Neural progenitor cell (in vitro differentiated cells): ENCODE results near the gene PITPNM3. TPM values are rescaled to one million over a fixed set of nuclear protein-coding genes. Genes with fewer than 3 reads are reported as not detected.

ENCODE experiments used
- DNase-seq: peaks from one replicate; pipeline ENCODE4 v3.0.0-alpha.2; 2016; ENCODE audit warnings: low spot score
- H2AFZ ChIP-seq: fragments of 200-600 bp; sonication (generic); replicated peaks from 2 replicates; pipeline ENCODE4 v1.6.1; 2016; ENCODE audit warnings: antibody characterized with exemption
- H3F3A ChIP-seq: fragments of 200-600 bp; sonication (generic); 2 replicates; pipeline ENCODE4 v1.6.1; 2016; ENCODE audit warnings: antibody characterized with exemption, low read depth
- H3K27ac ChIP-seq: fragments of 200-600 bp; sonication (generic); 2 replicates; pipeline ENCODE4 v1.5.1; 2016; ENCODE audit warnings: mild to moderate bottlenecking
- H3K27me3 ChIP-seq: fragments of 200-600 bp; sonication (generic); 2 replicates; pipeline ENCODE4 v1.6.1; 2016; ENCODE audit warnings: mild to moderate bottlenecking, moderate library complexity
- H3K36me3 ChIP-seq: fragments of 200-600 bp; sonication (generic); 2 replicates; pipeline ENCODE4 v1.5.1; 2016
- H3K4me1 ChIP-seq: fragments of 200-600 bp; sonication (generic); 2 replicates; pipeline ENCODE4 v1.6.1; 2016; ENCODE audit warnings: mixed run types
- H3K4me2 ChIP-seq: fragments of 200-600 bp; sonication (generic); 2 replicates; pipeline ENCODE4 v1.6.1; 2016
- H3K4me3 ChIP-seq: fragments of 200-600 bp; sonication (generic); 2 replicates; pipeline ENCODE4 v1.5.1; 2016
- H3K79me2 ChIP-seq: fragments of 200-600 bp; sonication (generic); 2 replicates; pipeline ENCODE4 v1.6.1; 2016; ENCODE audit warnings: low read depth
- H3K9ac ChIP-seq: fragments of 200-600 bp; sonication (generic); 2 replicates; pipeline ENCODE4 v1.6.1; 2016
- H3K9me3 ChIP-seq: fragments of 200-600 bp; sonication (generic); 2 replicates; pipeline ENCODE4 v1.5.1; 2016; ENCODE audit warnings: low read depth
- H4K20me1 ChIP-seq: fragments of 200-600 bp; sonication (generic); 2 replicates; pipeline ENCODE4 v1.6.1; 2016; ENCODE audit warnings: low read depth
- H3K27ac Mint-ChIP-seq: 3 replicates; pipeline ENCODE4 v1.8.0; 2021; ENCODE audit warnings: mixed read lengths
- H3K27me3 Mint-ChIP-seq: 2 replicates; pipeline ENCODE4 v1.8.0; 2022; ENCODE audit warnings: low read depth, mild to moderate bottlenecking, inconsistent platforms, moderate library complexity, mixed read lengths; ENCODE audit not compliant: insufficient read depth
- H3K36me3 Mint-ChIP-seq: 3 replicates; pipeline ENCODE4 v1.8.0; 2021; ENCODE audit warnings: mixed read lengths
- H3K4me1 Mint-ChIP-seq: 3 replicates; pipeline ENCODE4 v1.8.0; 2021; ENCODE audit warnings: mixed read lengths
- H3K4me3 Mint-ChIP-seq: 3 replicates; pipeline ENCODE4 v1.8.0; 2021; ENCODE audit warnings: mild to moderate bottlenecking, moderate library complexity, mixed read lengths
- H3K9me3 Mint-ChIP-seq: 3 replicates; pipeline ENCODE4 v1.8.0; 2020; ENCODE audit warnings: mixed read lengths
- CTCF ChIP-seq: fragments of 200-600 bp; sonication (generic); IDR thresholded peaks from 2 replicates; pipeline ENCODE4 v1.5.1; 2017; ENCODE audit warnings: antibody characterized with exemption, mild to moderate bottlenecking
- EZH2 ChIP-seq: fragments of 200-600 bp; sonication (generic); IDR thresholded peaks from 2 replicates; pipeline ENCODE4 v1.6.1; 2017; ENCODE audit warnings: antibody characterized with exemption, mild to moderate bottlenecking, moderate library complexity
- EZH2phosphoT487 ChIP-seq: fragments of 200-600 bp; sonication (generic); IDR thresholded peaks from 2 replicates; pipeline ENCODE4 v1.6.1; 2017; ENCODE audit warnings: antibody characterized with exemption
- total RNA-seq: library from RNA; depleted of rRNA; stranded (reverse); fragments of >200 nt; gene quantifications from 2 replicates; pipeline ENCODE4 v1.2.3, GENCODE V29; 2015; ENCODE audit warnings: low replicate concordance

Gene PITPNM3
- total RNA-seq, 1 donor from 2014 or later = 2.8 TPM

DNA sequence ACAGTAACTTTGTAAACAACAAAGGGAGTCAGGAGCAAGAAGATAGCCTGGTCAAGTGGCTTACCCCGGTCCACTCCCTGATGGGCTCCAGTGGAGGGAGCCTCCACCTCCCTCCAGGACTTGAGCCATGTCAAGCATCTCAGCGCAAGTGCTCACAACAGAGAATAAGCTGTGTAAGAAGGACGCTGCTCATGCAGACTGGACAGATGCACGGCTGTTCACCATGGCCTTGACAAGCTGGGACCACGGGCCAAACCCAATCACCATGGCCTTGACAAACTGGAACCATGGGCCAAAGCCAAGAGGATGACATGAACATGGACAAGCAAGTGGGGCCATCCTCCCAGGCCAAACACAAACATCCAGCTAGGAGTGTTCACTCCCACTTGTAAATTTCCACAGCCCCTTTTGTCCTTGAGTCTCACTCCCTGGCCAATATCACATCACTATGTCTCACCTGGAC, 3.4 kb upstream of the PITPNM3 start:
- peaks cover 12% of the 10 kb centered on the region for H3K4me1 ChIP-seq
- H3K79me2 ChIP-seq = no peaks in the 10 kb centered on the region
- H3K4me2 ChIP-seq = no peak overlapping the region
- Mint-ChIP-seq H3K4me1 (peaks cover 17% of the 10 kb centered on the region), H3K36me3 (peaks cover 3% of the 10 kb centered on the region), H3K27ac (no peak overlapping the region), H3K9me3 (no peaks in the 10 kb centered on the region), H3K4me3 (no peak overlapping the region), H3K27me3 (peaks cover 31% of the 10 kb centered on the region)
- H3K27me3 ChIP-seq = peaks cover 40% of the 10 kb centered on the region
- DNase-seq = no peak
- no peaks in the 10 kb centered on the region for H3K36me3 ChIP-seq
- no peak overlapping the region for H3K4me3 ChIP-seq
- H2AFZ ChIP-seq = no peak overlapping the region
- H4K20me1 ChIP-seq = no peaks in the 10 kb centered on the region
- TF ChIP-seq CTCF (no peak), EZH2 (no peak), EZH2phosphoT487 (no peak)
- H3K27ac ChIP-seq = no peak overlapping the region
- no peak overlapping the region for H3K9ac ChIP-seq
- H3K9me3 ChIP-seq = no peaks in the 10 kb centered on the region
- H3F3A ChIP-seq = peaks cover 9% of the 10 kb centered on the region

DNA sequence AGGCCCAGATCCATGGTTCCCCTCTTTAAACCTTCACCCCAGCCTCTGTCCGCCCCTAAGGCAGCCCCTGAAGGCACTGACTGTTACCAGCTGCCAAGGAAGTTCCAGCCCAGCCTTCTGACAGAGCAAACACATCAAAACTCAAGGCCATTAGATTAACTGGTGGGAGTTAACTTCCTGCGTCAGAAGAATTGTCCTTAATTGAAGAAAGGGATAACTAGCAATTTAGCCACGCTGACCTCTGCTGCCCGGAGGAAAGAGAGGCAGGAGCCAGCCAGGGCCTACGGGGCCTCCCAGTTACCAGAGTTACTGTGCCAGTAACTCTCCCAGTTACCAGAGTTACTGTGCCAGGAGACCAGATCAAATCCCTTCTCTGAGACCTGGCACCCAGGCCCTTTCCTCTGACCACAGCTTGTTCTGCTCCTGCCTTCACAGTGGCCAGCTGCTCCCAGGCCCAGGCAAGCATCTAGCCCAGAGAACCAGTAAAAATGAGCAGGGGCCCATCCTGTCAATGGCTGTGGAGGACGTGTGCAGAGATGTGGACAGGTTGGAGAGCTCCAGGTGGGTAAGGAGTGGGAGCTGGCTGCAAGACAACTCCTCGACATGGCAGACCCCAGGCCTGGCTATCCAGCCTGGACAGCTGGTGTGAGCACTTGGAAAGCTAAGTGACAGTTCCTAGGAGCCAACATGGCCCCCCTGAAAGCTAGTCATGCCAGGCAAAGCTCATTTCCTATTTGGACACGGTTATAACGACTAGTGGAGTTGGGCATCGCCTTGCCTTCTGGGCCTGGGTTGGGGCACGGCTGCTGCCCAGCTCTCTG, 2.8 kb upstream of the PITPNM3 start:
- Mint-ChIP-seq H3K9me3 (no peaks in the 10 kb centered on the region), H3K4me1 (peaks cover 23% of the 10 kb centered on the region), H3K27ac (no peak overlapping the region), H3K36me3 (no peaks in the 10 kb centered on the region), H3K27me3 (peaks cover 36% of the 10 kb centered on the region), H3K4me3 (no peak overlapping the region)
- peaks cover 16% of the 10 kb centered on the region for H3F3A ChIP-seq
- H3K4me3 ChIP-seq = no peak overlapping the region
- no peak overlapping the region for H3K4me2 ChIP-seq
- no peak overlapping the region for H3K9ac ChIP-seq
- no peaks in the 10 kb centered on the region for H4K20me1 ChIP-seq
- no peak overlapping the region for H3K27ac ChIP-seq
- no peak for DNase-seq
- no peak for TF ChIP-seq CTCF
- no peak for TF ChIP-seq EZH2
- TF ChIP-seq EZH2phosphoT487 = no peak
- H3K27me3 ChIP-seq = peaks cover 46% of the 10 kb centered on the region
- H2AFZ ChIP-seq = no peak overlapping the region
- H3K9me3 ChIP-seq = no peaks in the 10 kb centered on the region
- H3K79me2 ChIP-seq = no peaks in the 10 kb centered on the region
- no peaks in the 10 kb centered on the region for H3K36me3 ChIP-seq
- peaks cover 14% of the 10 kb centered on the region for H3K4me1 ChIP-seq

DNA sequence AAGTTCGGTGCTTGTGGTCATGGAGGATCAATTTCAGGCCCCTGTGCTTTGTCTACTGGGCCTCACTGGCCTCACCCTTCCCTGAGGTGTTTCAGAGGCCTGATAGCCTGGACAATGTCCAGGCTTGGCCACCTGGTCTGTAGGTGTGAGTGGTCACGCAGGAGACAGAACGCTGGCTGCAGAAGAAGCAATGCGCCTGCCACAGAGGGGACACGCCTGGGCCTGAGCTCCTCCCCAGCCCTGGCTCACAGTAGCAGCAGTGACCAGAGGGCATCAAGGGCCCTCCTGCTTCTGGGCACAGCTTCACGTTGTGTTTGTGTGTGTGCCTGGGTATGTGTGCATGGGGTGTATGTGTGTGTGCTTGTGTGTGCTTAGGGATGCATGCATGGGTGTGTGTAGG, 1.9 kb upstream of the PITPNM3 start:
- H3K27me3 ChIP-seq = peaks cover 51% of the 10 kb centered on the region
- DNase-seq = no peak
- peaks cover 16% of the 10 kb centered on the region for H3F3A ChIP-seq
- H3K36me3 ChIP-seq = no peaks in the 10 kb centered on the region
- no peak overlapping the region for H2AFZ ChIP-seq
- no peak overlapping the region for H3K4me2 ChIP-seq
- H3K9ac ChIP-seq = no peak overlapping the region
- peaks cover 22% of the 10 kb centered on the region for H3K4me1 Mint-ChIP-seq
- H3K4me3 Mint-ChIP-seq = no peak overlapping the region
- H3K27ac ChIP-seq = no peak overlapping the region
- H4K20me1 ChIP-seq = no peaks in the 10 kb centered on the region
- no peaks in the 10 kb centered on the region for H3K36me3 Mint-ChIP-seq
- H3K4me3 ChIP-seq = no peak overlapping the region
- H3K27me3 Mint-ChIP-seq = peaks cover 36% of the 10 kb centered on the region
- TF ChIP-seq EZH2phosphoT487 (no peak), EZH2 (no peak), CTCF (no peak)
- H3K9me3 Mint-ChIP-seq = no peaks in the 10 kb centered on the region
- H3K4me1 ChIP-seq = peaks cover 13% of the 10 kb centered on the region
- H3K79me2 ChIP-seq = no peaks in the 10 kb centered on the region
- H3K27ac Mint-ChIP-seq = no peak overlapping the region
- H3K9me3 ChIP-seq = no peaks in the 10 kb centered on the region
